CD14-positive monocyte (primary cell): ENCODE measurements around the gene DCLK1. TPM values are rescaled to one million over a fixed set of nuclear protein-coding genes. Genes with fewer than 3 reads are reported as not detected.

Experiments used
- DNase-seq, 3 donors: peaks; one replicate each; pipeline ENCODE4 v3.0.0-alpha.2; 2011 to 2022
- H2AFZ ChIP-seq: 2 replicates; pipeline ENCODE4 v1.6.0; 2012; ENCODE audit warnings: mild to moderate bottlenecking, low read depth, low read length, inconsistent platforms; ENCODE audit not compliant: insufficient read depth, poor library complexity, severe bottlenecking
- H3K27ac ChIP-seq, 2 donors: 1 replicate in 1 of 2; 2 replicates in 1 of 2; pipeline ENCODE4 v1.5.1; 2012 to 2013; ENCODE audit warnings: low read length in 2 of 2, control low read depth in 1 of 2, inconsistent platforms in 1 of 2, low read depth in 1 of 2, mild to moderate bottlenecking in 1 of 2
- H3K27me3 ChIP-seq, 2 donors: one replicate each; pipeline versions ENCODE4 v1.6.0 to v1.6.1; 2011 to 2013; ENCODE audit warnings: low read length in 2 of 2; ENCODE audit not compliant: control insufficient read depth in 2 of 2, insufficient read depth in 2 of 2
- H3K36me3 ChIP-seq, 2 donors: replicated peaks in 1 of 2; 1 replicate in 1 of 2; 2 replicates in 1 of 2; pipeline versions ENCODE4 v1.5.1 to v1.6.1; 2012 to 2013; ENCODE audit warnings: low read length in 2 of 2, control low read depth in 1 of 2, inconsistent platforms in 1 of 2, mild to moderate bottlenecking in 1 of 2; ENCODE audit not compliant: insufficient read depth in 2 of 2, control insufficient read depth in 1 of 2
- H3K4me1 ChIP-seq, 2 donors: 1 replicate in 1 of 2; 2 replicates in 1 of 2; pipeline versions ENCODE4 v1.5.1 to v1.6.1; 2012 to 2013; ENCODE audit warnings: low read length in 2 of 2, control low read depth in 1 of 2, inconsistent platforms in 1 of 2, mild to moderate bottlenecking in 1 of 2, moderate library complexity in 1 of 2; ENCODE audit not compliant: insufficient read depth in 2 of 2, control insufficient read depth in 1 of 2
- H3K4me2 ChIP-seq: replicated peaks from 2 replicates; pipeline ENCODE3; 2012; ENCODE audit warnings: low read length, moderate library complexity, mild to moderate bottlenecking; ENCODE audit not compliant: poor library complexity, severe bottlenecking; ENCODE audit errors: extremely low read depth
- H3K4me3 ChIP-seq, 3 experiments: fragments of 200-600 bp in 1 of 3; sonication (generic) in 1 of 3; replicated peaks in 1 of 3; 1 replicate in 2 of 3; 2 replicates in 1 of 3; pipeline ENCODE4 v1.5.1; 2011 to 2013; ENCODE audit warnings: low read length in 3 of 3, mild to moderate bottlenecking in 3 of 3, control low read depth in 2 of 3, low read depth in 2 of 3, inconsistent platforms in 1 of 3, moderate library complexity in 1 of 3
- H3K79me2 ChIP-seq: 2 replicates; pipeline ENCODE4 v1.6.0; 2012; ENCODE audit warnings: mild to moderate bottlenecking, control low read depth, inconsistent platforms, low read length, moderate library complexity; ENCODE audit not compliant: insufficient read depth
- H3K9ac ChIP-seq: 2 replicates; pipeline ENCODE4 v1.6.0; 2017; ENCODE audit warnings: low read length, mild to moderate bottlenecking; ENCODE audit not compliant: insufficient read depth, poor library complexity, severe bottlenecking
- H3K9me3 ChIP-seq, 2 donors: replicated peaks in 1 of 2; 1 replicate in 1 of 2; 2 replicates in 1 of 2; pipeline versions ENCODE4 v1.5.1 to v1.6.1; 2012 to 2013; ENCODE audit warnings: low read length in 2 of 2, control low read depth in 1 of 2; ENCODE audit not compliant: control insufficient read depth in 1 of 2, insufficient read depth in 1 of 2
- H4K20me1 ChIP-seq: 2 replicates; pipeline ENCODE4 v1.6.0; 2012; ENCODE audit warnings: mild to moderate bottlenecking, low read length, control low read depth, moderate library complexity; ENCODE audit not compliant: insufficient read depth
- H3K27ac Mint-ChIP-seq, 7 donors: one replicate each; pipeline ENCODE4 v1.8.0; 2020; ENCODE audit warnings: mild to moderate bottlenecking in 7 of 7, mixed read lengths in 7 of 7, moderate library complexity in 6 of 7, inconsistent platforms in 2 of 7
- H3K27me3 Mint-ChIP-seq, 3 donors: one replicate each; pipeline ENCODE4 v1.8.0; 2021 to 2022; ENCODE audit warnings: low read depth in 3 of 3, mild to moderate bottlenecking in 3 of 3, mixed read lengths in 3 of 3, moderate library complexity in 3 of 3, inconsistent platforms in 1 of 3
- H3K36me3 Mint-ChIP-seq, 2 donors: one replicate each; pipeline ENCODE4 v1.8.0; 2020; ENCODE audit warnings: mixed read lengths in 2 of 2, inconsistent platforms in 1 of 2, mild to moderate bottlenecking in 1 of 2
- H3K4me1 Mint-ChIP-seq: one replicate; pipeline ENCODE4 v1.8.0; 2020; ENCODE audit warnings: mild to moderate bottlenecking, mixed read lengths
- H3K4me3 Mint-ChIP-seq, 2 donors: one replicate each; pipeline ENCODE4 v1.8.0; 2020; ENCODE audit warnings: mild to moderate bottlenecking in 2 of 2, mixed read lengths in 2 of 2, moderate library complexity in 1 of 2
- H3K9me3 Mint-ChIP-seq, 7 donors: one replicate each; pipeline ENCODE4 v1.8.0; 2020 to 2022; ENCODE audit warnings: mixed read lengths in 7 of 7, mild to moderate bottlenecking in 6 of 7, moderate library complexity in 6 of 7, inconsistent platforms in 2 of 7
- CTCF ChIP-seq: fragments of 200-600 bp; IDR thresholded peaks from one replicate; pipeline ENCODE4 v1.8.0; 2022; ENCODE audit warnings: antibody characterized with exemption, mild to moderate bottlenecking
- WGBS: methylation state at CpG from one replicate; pipeline ENCODE4 v1.1.5; 2013; ENCODE audit warnings: missing lambda C conversion rate; ENCODE audit not compliant: insufficient coverage; 5-methylcytosine and 5-hydroxymethylcytosine counted together
- intact Hi-C, 2 donors: fragments of 100-400 bp; cut with micrococcal nuclease; formaldehyde crosslinking; loops; one replicate each; pipeline versions ENCODE4 v1.15.0 to v1.15.1; 2023
- polyA plus RNA-seq, 3 donors: library from polyadenylated mRNA; depleted of rRNA in 1 of 3; unstranded in 2 of 3; stranded (reverse) in 1 of 3; fragments of 300-500 nt in 2 of 3; fragments of >200 nt in 1 of 3; fragmentation: Illumina TruSeq in 2 of 3; gene quantifications; 1 replicate in 2 of 3; 2 replicates in 1 of 3; pipeline ENCODE4 v1.2.3, GENCODE V29; 2012 to 2021

DCLK1 gene
- polyA plus RNA-seq, 3 donors: not detected

GRCh38 chr13:35966024-35966423 lies 165.2 kb downstream of the DCLK1 start:
- Histone ChIP-seq H3K27ac (no peak overlapping the region), H3K27me3 (no peaks in the 10 kb centered on the region), H4K20me1 (no peaks in the 10 kb centered on the region), H2AFZ (no peak overlapping the region), H3K9me3 (peaks cover 0 to 5% of the 10 kb centered on the region in 2 donors), H3K79me2 (no peaks in the 10 kb centered on the region), H3K4me2 (no peak overlapping the region), H3K4me3 (no peak overlapping the region), H3K9ac (no peak overlapping the region), H3K36me3 (no peaks in the 10 kb centered on the region), H3K4me1 (no peaks in the 10 kb centered on the region)
- H3K27me3 Mint-ChIP-seq: peaks cover 0 to 4% (median 2%) of the 10 kb centered on the region in 3 donors
- H3K36me3 Mint-ChIP-seq: no peaks in the 10 kb centered on the region
- no CpG with 5 or more reads among the region's 1 CpG for WGBS
- no peak for DNase-seq
- peaks cover 0 to 14% (median 7%) of the 10 kb centered on the region in 7 donors for H3K9me3 Mint-ChIP-seq
- no peak overlapping the region for H3K4me3 Mint-ChIP-seq
- TF ChIP-seq CTCF: no peak
- no peaks in the 10 kb centered on the region for H3K4me1 Mint-ChIP-seq
- no peak overlapping the region for H3K27ac Mint-ChIP-seq
- intact Hi-C loops: no loop called here

DNA sequence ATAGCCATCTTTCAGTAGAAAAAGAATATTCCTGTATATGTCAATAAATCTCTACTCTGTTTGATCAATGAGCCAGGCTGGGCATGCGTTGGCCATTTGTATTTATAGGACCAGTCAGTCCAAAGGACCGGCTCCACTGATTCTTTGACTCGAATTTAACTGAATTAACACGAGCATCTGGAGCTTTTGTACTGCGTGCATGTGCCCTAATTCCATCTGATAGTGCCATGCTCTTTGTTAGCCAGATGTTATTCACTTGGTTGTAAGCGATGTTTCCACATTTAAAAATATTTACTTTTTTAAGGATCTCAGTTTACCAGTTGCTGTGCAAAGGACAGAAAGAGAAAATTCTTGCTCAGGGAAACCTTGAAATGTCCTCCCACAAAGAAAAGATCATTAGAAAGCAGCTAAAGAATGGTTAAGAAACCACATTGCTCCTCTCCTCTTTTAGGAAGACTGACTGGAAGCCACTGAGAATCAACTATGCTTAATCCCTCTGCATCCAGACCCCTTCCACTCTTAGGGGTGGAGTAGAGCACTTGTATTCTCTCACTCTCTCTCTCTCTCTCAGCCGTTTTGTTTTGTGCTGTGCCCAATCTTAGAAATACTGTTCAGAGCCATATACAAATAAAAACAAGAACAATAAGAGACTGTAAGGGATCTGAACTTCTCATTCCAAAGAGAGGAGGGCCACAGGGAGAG lies 165.8 kb downstream of the DCLK1 start:
- H3K4me3 Mint-ChIP-seq: no peak overlapping the region
- Histone ChIP-seq H3K9me3 (peaks cover 0 to 5% of the 10 kb centered on the region in 2 donors), H3K36me3 (no peaks in the 10 kb centered on the region), H3K4me1 (no peaks in the 10 kb centered on the region), H3K4me2 (no peak overlapping the region), H3K9ac (no peak overlapping the region), H2AFZ (no peak overlapping the region), H3K79me2 (no peaks in the 10 kb centered on the region), H3K4me3 (no peak overlapping the region), H3K27me3 (no peaks in the 10 kb centered on the region), H4K20me1 (no peaks in the 10 kb centered on the region), H3K27ac (no peak overlapping the region)
- no peak for DNase-seq
- no peak overlapping the region for H3K27ac Mint-ChIP-seq
- TF ChIP-seq CTCF: no peak
- no peaks in the 10 kb centered on the region for H3K36me3 Mint-ChIP-seq
- intact Hi-C loops: no loop called here
- no peaks in the 10 kb centered on the region for H3K4me1 Mint-ChIP-seq
- peaks cover 0 to 4% (median 2%) of the 10 kb centered on the region in 3 donors for H3K27me3 Mint-ChIP-seq
- H3K9me3 Mint-ChIP-seq: peaks cover 0 to 12% (median 7%) of the 10 kb centered on the region in 7 donors
- 95% methylated on average over 4 of the region's 7 CpGs for WGBS
